Motor neuron (in vitro differentiated cells): Measurements from ENCODE around the gene HNMT. TPM values are rescaled to one million over a fixed set of nuclear protein-coding genes. Genes with fewer than 3 reads are reported as not detected.
"Not testable (repeated sequence)": the region's sequence is repeated elsewhere in the genome, so short reads cannot be mapped to it uniquely, and the experiment has no call there.

ENCODE experiments used
- ATAC-seq, 8 experiments: fragments of 200-7000 bp; cut with Tn5 transposase; replicated peaks in 6 of 8; 2 replicates each; pipeline ENCODE4 v1.8.0; 2021; ENCODE audit warnings: mild to moderate bottlenecking in 8 of 8, moderate library complexity in 8 of 8
- H3K27ac ChIP-seq, 2 donors: fragments of 250-450 bp; sonication (Bioruptor Pico); 2 replicates each; pipeline ENCODE4 v1.9.0; 2021; ENCODE audit warnings: antibody characterized with exemption in 2 of 2, mild to moderate bottlenecking in 2 of 2, moderate library complexity in 1 of 2
- H3K4me1 ChIP-seq, 2 donors: fragments of 250-450 bp; sonication (Bioruptor Pico); replicated peaks in 1 of 2; 2 replicates each; pipeline ENCODE4 v1.6.1; 2021; ENCODE audit warnings: antibody characterized with exemption in 2 of 2, mild to moderate bottlenecking in 2 of 2, moderate library complexity in 1 of 2
- H3K4me3 ChIP-seq, 5 donors: fragments of 250-450 bp; sonication (Bioruptor Pico); 2 replicates each; pipeline ENCODE4 v1.9.0; 2021; ENCODE audit warnings: antibody characterized with exemption in 5 of 5, mild to moderate bottlenecking in 5 of 5, moderate library complexity in 4 of 5
- WGBS, 10 experiments: fragments of 450-650 bp; shearing (Covaris generic); methylation state at CpG; one replicate each; pipeline ENCODE4 v1.0.0; 2022; 5-methylcytosine and 5-hydroxymethylcytosine counted together
- in situ Hi-C, 9 experiments: fragments of 400-800 bp; cut with MboI; loops; one replicate each; pipeline ENCODE4 v1.15.0; 2021; ENCODE audit warnings: low sequenced_read_pairs in 9 of 9, low pct_unique_long_range_greater_than_20kb in 2 of 9; ENCODE audit not compliant: unreplicated experiment in 9 of 9
- total RNA-seq, 8 experiments: library from RNA; unstranded; fragments of 300-600 nt; gene quantifications; 2 replicates each; pipeline versions ENCODE4 v1.2.3 to v1.2.4, GENCODE V29; 2022

Gene HNMT
- total RNA-seq, 8 experiments from 2014 or later: 0.54 to 30.5 (median 3.1) TPM

DNA sequence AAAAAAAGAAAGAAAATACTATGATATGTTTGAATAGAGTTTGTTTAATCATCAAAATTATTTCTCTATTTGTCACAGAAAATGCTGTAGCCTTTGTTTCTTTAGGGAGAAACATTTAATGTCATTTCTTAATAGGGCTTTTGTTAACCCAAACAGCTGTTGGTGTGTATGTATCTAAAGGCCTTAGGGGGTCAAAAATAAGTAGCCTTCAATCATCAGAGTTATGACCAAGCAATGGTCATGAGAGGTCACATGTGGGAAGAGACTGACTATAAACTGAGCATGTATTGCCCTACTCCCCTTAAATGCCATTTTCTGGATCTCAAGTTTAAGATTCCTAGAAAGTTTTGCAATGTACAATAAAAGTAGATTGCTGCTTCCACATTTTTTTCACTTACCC, 22.7 kb downstream of the HNMT start:
- Histone ChIP-seq H3K4me3 (no peak overlapping the region), H3K4me1 (peaks cover 0 to 31% of the 10 kb centered on the region in 2 donors), H3K27ac (no peak overlapping the region)
- peak in 2 of 8 experiments; percentile 25 to 41 for ATAC-seq
- in situ Hi-C loops: no loop called here

DNA sequence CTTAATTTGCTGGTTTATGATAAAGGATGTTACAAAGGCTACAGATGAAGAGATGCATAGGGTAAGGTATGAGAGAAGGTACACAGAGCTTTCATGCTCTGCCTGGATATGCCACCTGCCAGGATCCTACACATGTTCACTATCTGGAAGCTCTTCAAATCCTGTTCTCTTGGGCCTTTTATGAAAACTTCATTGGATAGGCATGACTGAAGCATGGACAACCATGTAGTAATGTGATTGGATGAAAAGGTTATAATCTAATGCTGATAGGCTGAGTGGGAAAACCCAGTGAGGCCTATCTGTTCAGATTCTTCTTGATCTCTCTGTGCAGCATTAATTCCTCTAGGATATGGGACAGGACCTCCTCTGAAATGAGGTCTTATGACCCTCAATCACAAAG, 26.8 kb downstream of the HNMT start:
- ATAC-seq: no peak
- H3K4me3 ChIP-seq: no peak overlapping the region
- peaks cover 0 to 21% of the 10 kb centered on the region in 2 donors for H3K4me1 ChIP-seq
- in situ Hi-C loops: no loop called here
- H3K27ac ChIP-seq: no peak overlapping the region

DNA sequence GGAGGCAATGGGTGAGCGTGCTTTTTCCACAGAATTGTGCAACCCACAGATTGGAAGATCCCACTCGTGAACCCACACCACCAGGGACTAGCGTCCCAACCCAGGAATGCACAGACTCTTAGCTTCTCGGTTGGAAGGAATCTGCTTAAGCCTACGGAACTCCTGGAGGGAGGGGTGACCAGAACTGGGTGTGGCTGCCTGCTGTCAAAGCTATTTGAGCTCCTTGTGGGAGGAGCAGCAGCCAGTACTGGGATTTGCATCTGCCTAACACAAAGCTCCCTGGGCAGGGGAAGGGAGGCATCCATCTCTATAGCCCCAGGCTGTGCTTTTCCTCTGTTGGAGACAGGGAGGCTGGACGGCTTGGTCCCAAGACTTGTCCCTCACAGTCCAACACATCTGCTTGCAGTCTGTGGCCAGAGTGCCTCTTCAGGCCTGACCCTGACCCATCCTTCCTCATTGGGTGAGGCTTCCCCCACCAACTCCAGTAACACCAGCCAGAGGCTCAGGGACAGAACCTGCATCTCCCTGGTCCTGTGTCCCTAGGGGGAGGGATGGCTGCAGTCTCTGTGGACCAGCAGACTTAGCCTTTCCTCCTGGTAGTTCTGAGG, 27.9 kb downstream of the HNMT start:
- in situ Hi-C loops: no loop called here
- WGBS, 10 experiments: 92% methylated on average over 3 of the region's 6 CpGs; no CpG with 5 or more reads in 9 of the 10 experiments
- Histone ChIP-seq H3K4me1 (peaks cover 0 to 11% of the 10 kb centered on the region in 2 donors), H3K4me3 (no peak overlapping the region), H3K27ac (no peak overlapping the region)
- peak in 3 of 8 experiments; percentile 28 to 72 (median 65) for ATAC-seq

DNA sequence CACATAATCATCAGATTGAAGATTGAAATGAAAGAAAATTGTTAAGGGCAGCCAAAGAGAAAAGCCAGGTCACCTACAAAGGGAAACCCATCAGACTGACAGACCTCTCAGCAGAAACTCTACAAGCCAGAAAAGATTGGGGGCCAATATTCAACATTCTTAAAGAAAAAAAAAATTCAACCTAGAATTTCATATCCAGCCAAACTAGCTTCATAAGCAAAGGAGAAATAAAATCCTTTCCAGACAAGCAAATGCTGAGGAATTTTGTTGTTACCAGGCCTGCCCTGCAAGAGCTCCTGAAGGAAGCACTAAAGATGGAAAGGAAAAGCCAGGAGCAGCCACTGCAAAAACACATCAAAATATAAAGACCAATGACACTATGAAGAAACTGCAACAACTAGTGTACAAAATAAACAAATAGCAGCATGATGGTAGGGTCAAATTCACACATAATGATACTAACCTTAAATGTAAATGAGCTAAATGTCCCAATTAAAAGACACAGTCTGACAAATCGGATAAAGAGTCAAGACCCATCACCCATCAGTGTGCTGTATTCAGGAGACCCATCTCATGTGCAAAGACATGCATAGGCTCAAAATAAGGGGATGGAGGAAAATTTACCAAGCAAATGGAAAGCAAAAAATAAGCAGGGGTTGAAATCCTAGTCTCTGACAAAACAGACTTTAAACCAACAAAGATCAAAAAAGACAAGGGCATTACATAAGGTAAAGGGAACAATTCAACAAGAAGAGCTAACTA, 29.6 kb downstream of the HNMT start:
- in situ Hi-C loops, H3K4me1 ChIP-seq, H3K4me3 ChIP-seq, H3K27ac ChIP-seq, ATAC-seq: not testable (repeated sequence)
- WGBS, 10 experiments: 13 to 100% (median 85%) methylated on average over 1 of the region's 1 CpG; no CpG with 5 or more reads in 2 of the 10 experiments

DNA sequence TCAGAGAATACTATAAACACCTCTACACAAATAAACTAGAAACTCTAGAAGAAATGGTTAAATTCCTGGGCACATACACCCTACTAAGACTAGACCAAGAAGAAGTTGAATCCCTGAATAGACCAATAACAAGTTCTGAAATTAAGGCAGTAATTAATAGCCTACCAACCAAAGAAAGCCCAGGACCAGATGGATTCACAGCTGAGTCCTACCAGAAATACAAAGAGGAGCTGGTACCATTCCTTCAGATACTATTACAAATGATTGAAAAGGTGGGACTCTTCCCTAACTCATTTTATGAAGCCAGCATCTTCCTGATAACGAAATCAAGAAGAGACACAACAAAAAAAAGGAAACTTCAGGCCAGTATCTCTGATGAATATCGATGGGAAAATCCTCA, 31.1 kb downstream of the HNMT start:
- ATAC-seq, H3K27ac ChIP-seq, H3K4me1 ChIP-seq, H3K4me3 ChIP-seq, in situ Hi-C loops: not testable (repeated sequence)
- WGBS, 10 experiments: 0 to 94% (median 67%) methylated on average over 1 to 2 of the region's 2 CpGs; no CpG with 5 or more reads in 1 of the 10 experiments

DNA sequence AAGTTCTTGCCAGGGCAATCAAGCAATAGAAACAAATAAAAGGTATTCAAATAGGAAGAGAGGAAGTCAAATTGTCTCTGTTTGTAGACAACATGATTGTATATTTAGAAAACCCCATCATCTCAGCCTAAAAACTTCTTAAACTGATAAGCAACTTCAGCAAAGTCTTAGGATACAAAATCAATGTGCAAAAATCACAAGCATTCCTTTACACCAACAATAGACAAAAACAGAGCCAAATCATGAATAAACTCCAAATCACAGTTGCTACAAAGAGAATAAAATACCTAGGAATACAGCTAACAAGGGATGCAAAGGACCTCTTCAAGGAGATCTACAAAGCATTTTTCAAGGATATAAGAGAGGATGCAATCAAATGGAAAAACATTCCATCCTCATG, 31.9 kb downstream of the HNMT start:
- H3K4me3 ChIP-seq, H3K4me1 ChIP-seq, in situ Hi-C loops, H3K27ac ChIP-seq, ATAC-seq: not testable (repeated sequence)

DNA sequence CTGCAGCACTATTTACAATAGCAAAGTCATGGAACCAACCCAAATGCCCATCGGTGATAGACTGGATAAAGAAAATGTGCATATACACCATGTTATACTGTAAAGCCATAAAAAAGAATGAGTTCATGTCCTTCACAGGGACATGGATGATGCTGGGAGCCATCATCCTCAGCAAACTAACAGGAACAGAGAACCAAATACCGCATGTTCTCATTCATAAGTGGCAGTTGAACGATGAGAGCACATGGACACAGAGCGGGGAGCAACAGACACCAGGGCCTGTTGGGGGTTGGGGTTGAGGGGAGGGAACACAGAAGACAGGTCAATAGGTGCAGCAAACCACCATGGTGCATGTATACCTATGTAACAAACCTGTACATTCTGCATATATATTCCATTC, 33.5 kb downstream of the HNMT start:
- no peak for ATAC-seq
- in situ Hi-C loops: no loop called here
- Histone ChIP-seq H3K4me1 (no peaks in the 10 kb centered on the region), H3K4me3 (no peak overlapping the region), H3K27ac (no peak overlapping the region)
- WGBS, 10 experiments: 0 to 100% (median 93%) methylated on average over 1 to 4 of the region's 4 CpGs; no CpG with 5 or more reads in 4 of the 10 experiments

DNA sequence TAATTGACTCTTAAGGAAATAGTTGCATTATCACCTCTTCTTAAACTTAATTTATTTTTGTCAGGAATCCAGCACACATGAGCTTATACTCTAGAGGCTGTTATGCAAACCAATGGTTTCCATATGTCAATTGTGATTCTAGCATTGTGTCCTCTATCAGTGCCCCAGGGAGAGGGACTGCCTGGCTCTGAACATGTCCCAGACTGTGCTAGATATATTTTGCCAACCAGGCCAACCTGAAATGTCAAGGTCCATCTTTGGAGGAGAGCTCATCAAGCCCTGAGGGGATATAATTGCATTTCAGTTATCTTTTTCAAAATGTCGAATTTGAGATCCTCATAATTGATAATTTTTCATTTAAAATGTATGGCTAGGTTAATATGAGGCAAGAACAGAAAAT, 34.2 kb downstream of the HNMT start:
- ATAC-seq: no peak
- in situ Hi-C loops: no loop called here
- H3K4me1 ChIP-seq: no peaks in the 10 kb centered on the region
- 0 to 83% (median 29%) methylated on average over 1 of the region's 1 CpG; no CpG with 5 or more reads in 3 of the 10 experiments for WGBS, 10 experiments
- no peak overlapping the region for H3K27ac ChIP-seq
- H3K4me3 ChIP-seq: no peak overlapping the region

DNA sequence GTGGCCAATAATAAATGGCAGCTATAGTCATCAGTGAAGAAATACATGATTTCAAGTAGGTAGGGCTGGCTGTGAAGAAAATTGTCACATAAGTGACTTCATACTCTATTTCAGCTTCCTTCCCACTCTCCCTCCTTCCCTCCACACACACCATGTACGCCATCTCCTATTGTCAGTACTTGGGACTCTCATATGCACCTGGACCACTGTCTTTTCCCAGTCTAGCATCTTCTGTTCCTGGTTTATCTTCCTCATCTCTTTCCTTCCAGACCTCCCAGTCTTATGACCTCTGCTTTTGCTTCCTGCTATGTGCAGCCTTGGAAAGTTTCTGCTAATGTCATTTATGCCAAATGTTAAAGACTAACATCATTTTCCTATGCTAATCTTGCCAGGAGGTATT, 35.0 kb downstream of the HNMT start:
- H3K27ac ChIP-seq: no peak overlapping the region
- no peak for ATAC-seq
- H3K4me1 ChIP-seq: peaks cover 0 to 5% of the 10 kb centered on the region in 2 donors
- WGBS, 10 experiments: 86 to 100% methylated on average over 1 of the region's 1 CpG; no CpG with 5 or more reads in 8 of the 10 experiments
- in situ Hi-C loops: no loop called here
- H3K4me3 ChIP-seq: no peak overlapping the region

DNA sequence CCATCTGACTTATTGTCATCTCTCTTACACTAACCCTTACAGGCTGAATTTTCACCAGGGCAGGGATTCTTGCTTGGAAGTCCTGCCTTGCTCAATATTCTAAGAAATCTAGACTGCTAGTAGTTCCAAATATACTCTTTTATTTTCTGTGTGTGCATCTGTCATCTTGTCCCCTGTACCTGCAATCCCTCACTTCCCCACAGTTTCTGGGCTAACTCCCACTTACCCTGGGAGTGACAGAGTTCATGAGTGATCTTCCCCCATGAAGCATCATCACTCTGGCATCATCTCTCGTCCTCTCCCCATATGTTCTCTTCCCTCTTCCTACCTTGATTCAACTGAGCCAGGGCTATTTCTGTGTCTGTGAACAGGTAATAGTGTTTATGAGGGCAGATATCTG, 35.7 kb downstream of the HNMT start:
- no peak overlapping the region for H3K4me3 ChIP-seq
- no peak for ATAC-seq
- in situ Hi-C loops: no loop called here
- H3K27ac ChIP-seq: no peak overlapping the region
- WGBS, 10 experiments: 14 to 90% (median 80%) methylated on average over 1 of the region's 1 CpG; no CpG with 5 or more reads in 5 of the 10 experiments
- peaks cover 0 to 6% of the 10 kb centered on the region in 2 donors for H3K4me1 ChIP-seq

DNA sequence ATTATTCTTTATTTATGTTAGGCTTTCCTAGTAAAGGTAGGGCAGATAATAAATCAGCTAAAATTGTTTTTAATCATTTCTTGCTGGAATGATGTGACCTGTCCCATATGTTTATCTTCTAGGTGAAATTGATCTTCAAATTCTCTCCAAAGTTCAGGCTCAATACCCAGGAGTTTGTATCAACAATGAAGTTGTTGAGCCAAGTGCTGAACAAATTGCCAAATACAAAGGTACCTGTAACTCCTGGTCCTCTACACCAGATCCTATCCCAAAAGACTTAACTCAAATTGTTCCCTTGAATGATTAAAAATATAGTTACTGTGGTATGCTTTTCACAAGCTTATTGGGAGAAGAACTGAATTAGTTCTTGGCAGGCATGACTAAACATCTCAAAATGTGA, 36.5 kb downstream of the HNMT start:
- ATAC-seq: no peak
- H3K4me3 ChIP-seq: no peak overlapping the region
- in situ Hi-C loops: no loop called here
- peaks cover 0 to 6% of the 10 kb centered on the region in 2 donors for H3K4me1 ChIP-seq
- no peak overlapping the region for H3K27ac ChIP-seq

DNA sequence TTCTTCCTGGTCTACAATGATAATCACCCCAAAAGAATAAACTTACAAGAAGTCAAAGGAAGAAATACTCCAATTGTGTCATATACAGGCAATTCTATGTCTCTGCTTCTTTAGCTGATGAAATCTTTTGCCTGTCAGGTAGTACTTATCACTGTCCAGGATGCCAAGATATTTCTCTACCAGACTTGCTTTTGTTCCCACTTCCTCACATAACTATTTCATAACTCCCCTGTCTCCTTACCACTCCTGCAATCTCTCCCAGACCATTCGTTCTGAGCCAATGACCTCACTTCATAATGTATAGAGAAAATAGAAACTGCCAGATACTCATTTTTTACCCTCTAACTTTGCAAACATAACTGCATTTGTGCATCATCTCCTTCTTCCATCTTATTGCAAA, 39.1 kb downstream of the HNMT start:
- ATAC-seq: no peak
- 30 to 100% (median 71%) methylated on average over 1 of the region's 1 CpG; no CpG with 5 or more reads in 1 of the 10 experiments for WGBS, 10 experiments
- Histone ChIP-seq H3K4me3 (no peak overlapping the region), H3K27ac (no peak overlapping the region), H3K4me1 (peaks cover 0 to 6% of the 10 kb centered on the region in 2 donors)
- in situ Hi-C loops: no loop called here

DNA sequence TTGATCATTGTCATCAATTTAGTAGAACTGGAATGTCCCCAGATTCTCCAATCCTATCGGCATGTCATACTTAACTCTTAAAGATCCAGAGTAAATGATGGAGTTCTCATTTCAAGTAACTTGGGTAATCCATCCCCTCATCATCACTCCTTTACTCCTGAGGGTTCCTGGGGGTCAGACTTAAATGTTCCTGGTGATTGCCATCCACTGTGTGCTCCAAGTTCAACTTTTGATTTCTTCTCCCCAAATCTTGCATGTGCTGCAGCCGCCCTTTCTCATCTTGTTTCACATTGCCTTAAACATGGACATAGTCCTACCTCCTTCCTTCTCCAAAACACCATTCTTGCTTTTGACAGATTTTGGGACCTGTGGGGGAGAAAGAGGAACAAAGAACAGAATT, 43.2 kb downstream of the HNMT start:
- no peak for ATAC-seq
- 67 to 100% (median 93%) methylated on average over 1 to 2 of the region's 2 CpGs; no CpG with 5 or more reads in 1 of the 10 experiments for WGBS, 10 experiments
- Histone ChIP-seq H3K4me1 (peaks cover 6 to 14% of the 10 kb centered on the region in 2 donors), H3K27ac (no peak overlapping the region), H3K4me3 (no peak overlapping the region)
- in situ Hi-C loops: no loop called here

DNA sequence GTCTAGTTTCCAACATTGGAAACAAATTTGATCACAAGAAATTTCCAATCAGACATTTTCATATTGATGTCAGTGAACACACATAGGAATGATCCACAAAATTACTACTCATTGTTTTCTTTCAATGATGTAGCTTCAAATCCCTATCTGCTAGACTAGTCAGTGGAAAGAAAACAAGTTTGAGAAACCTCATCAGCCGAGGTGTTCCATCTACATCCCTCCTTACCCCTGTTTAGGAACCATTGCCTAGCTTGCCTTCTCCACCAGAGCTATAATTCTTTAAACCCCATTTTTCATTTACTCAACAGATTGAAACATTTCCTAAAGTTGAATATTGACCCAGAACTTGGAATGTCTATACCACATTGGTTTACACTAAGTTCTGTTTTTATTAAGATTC, 45.3 kb downstream of the HNMT start:
- 17 to 100% (median 73%) methylated on average over 1 of the region's 1 CpG; no CpG with 5 or more reads in 4 of the 10 experiments for WGBS, 10 experiments
- H3K4me3 ChIP-seq: no peak overlapping the region
- peaks cover 0 to 29% of the 10 kb centered on the region in 2 donors for H3K4me1 ChIP-seq
- no peak for ATAC-seq
- in situ Hi-C loops: no loop called here
- H3K27ac ChIP-seq: no peak overlapping the region
